GM12878 (cell line): Measurements from ENCODE around the gene CBLB.

Experiments used
- CTCF ChIP-seq, 3 experiments: IDR thresholded peaks in 2 of 3; conservative IDR thresholded peaks in 1 of 3; 2 replicates each; pipeline ENCODE4 v1.5.1; 2011; ENCODE audit warnings: low read depth in 3 of 3, low read length in 3 of 3, mild to moderate bottlenecking in 3 of 3, control low read depth in 2 of 3, moderate library complexity in 2 of 3, inconsistent platforms in 1 of 3, mixed read lengths in 1 of 3; ENCODE audit not compliant: control insufficient read depth in 2 of 3, insufficient read depth in 1 of 3; ENCODE audit errors: extremely low read depth in 1 of 3
- ESRRA ChIP-seq: IDR thresholded peaks from 2 replicates; pipeline ENCODE4 v1.6.1; 2012; ENCODE audit warnings: mild to moderate bottlenecking, low read length, improper control_type of control experiment
- GABPA ChIP-seq: IDR thresholded peaks from 2 replicates; pipeline ENCODE4 v1.6.1; 2014; ENCODE audit warnings: antibody characterized with exemption, low read depth, mild to moderate bottlenecking, inconsistent platforms
- NFIC ChIP-seq: IDR thresholded peaks from 2 replicates; pipeline ENCODE4 v1.6.1; 2012; ENCODE audit warnings: low read depth, mild to moderate bottlenecking, inconsistent platforms, low read length, moderate library complexity
- POLR2A ChIP-seq: IDR thresholded peaks from 2 replicates; pipeline ENCODE4 v1.6.1; 2011; ENCODE audit warnings: low read depth, mild to moderate bottlenecking, low read length
- SMAD5 ChIP-seq: IDR thresholded peaks from 2 replicates; pipeline ENCODE4 v1.6.1; 2016; ENCODE audit warnings: antibody characterized with exemption, low read depth

GRCh38 chr3:105770410-105770809 is 98.4 kb downstream of the CBLB start:
- TF ChIP-seq GABPA, result no peak
- TF ChIP-seq SMAD5, result no peak
- TF ChIP-seq POLR2A, result no peak
- TF ChIP-seq CTCF (IDR thresholded peaks at IDR 0.05 in 2 of 3, conservative IDR thresholded peaks at IDR 0.05 in 1 of 3; ENCODE audit: control insufficient read depth in 2 of 3, extremely low read depth in 1 of 3, insufficient read depth in 1 of 3, low read depth in 3 of 3, low read length in 3 of 3), result no peak
- TF ChIP-seq NFIC, result no peak
- TF ChIP-seq ESRRA, result no peak
